NCI-H510A (cell line): ENCODE data around the gene SCAF1.
A peak's percentile ranks its signal among the peaks of the same experiment; 100 is the strongest.
"Not testable (repeated sequence)": the region's sequence is repeated elsewhere in the genome, so short reads cannot be mapped to it uniquely, and the experiment has no call there.

Source experiments
- DNase-seq: peaks from one replicate; lab custom pipeline; 2025; lab: John Stamatoyannopoulos, UW

Gene SCAF1

GRCh38 chr19:49616532-49616931 is 25.5 kb upstream of the SCAF1 start:
- DNase-seq, result no peak

GRCh38 chr19:49616945-49617344 is 25.1 kb upstream of the SCAF1 start:
- no peak for DNase-seq

- not testable (repeated sequence) for DNase-seq
Measured at GRCh38 chr19:49617860-49618259, 24.1 kb upstream of the SCAF1 start.

- no peak for DNase-seq
Measured at GRCh38 chr19:49624967-49625910, 16.8 kb upstream of the SCAF1 start.

GRCh38 chr19:49626226-49626625 is 15.8 kb upstream of the SCAF1 start:
- DNase-seq, result no peak

- no peak for DNase-seq
Measured at GRCh38 chr19:49629659-49630058, 12.3 kb upstream of the SCAF1 start.

GRCh38 chr19:49631014-49631588 is 10.9 kb upstream of the SCAF1 start:
- DNase-seq, result no peak

GRCh38 chr19:49631610-49632192 is 10.3 kb upstream of the SCAF1 start:
- no peak for DNase-seq

- DNase-seq, result no peak
Measured at GRCh38 chr19:49632576-49632975, 9.4 kb upstream of the SCAF1 start.

- not testable (repeated sequence) for DNase-seq
Measured at GRCh38 chr19:49633273-49633672, 8.7 kb upstream of the SCAF1 start.

- DNase-seq, result no peak
Measured at GRCh38 chr19:49635530-49636232, 6.3 kb upstream of the SCAF1 start.

GRCh38 chr19:49636233-49636932 is 5.6 kb upstream of the SCAF1 start:
- DNase-seq, result no peak

GRCh38 chr19:49637821-49638738 is 3.9 kb upstream of the SCAF1 start:
- no peak for DNase-seq

- no peak for DNase-seq
Measured at GRCh38 chr19:49639401-49640112, 2.5 kb upstream of the SCAF1 start.

- peak; percentile 100 for DNase-seq
Measured at GRCh38 chr19:49640113-49640898, 1.7 kb upstream of the SCAF1 start, which contains the start of gene RRAS. TSS of gene RRAS (minus strand) at chr19:49640143. CDS start at chr19:49640098, 45 bp downstream.

GRCh38 chr19:49642492-49643035 is 555 bp downstream of the SCAF1 start:
- no peak for DNase-seq

GRCh38 chr19:49643466-49643865 is 1.5 kb downstream of the SCAF1 start:
- DNase-seq, result no peak

- DNase-seq, result no peak
Measured at GRCh38 chr19:49645592-49645991, 3.6 kb downstream of the SCAF1 start.

- DNase-seq, result no peak
Measured at GRCh38 chr19:49645995-49646394, 4.0 kb downstream of the SCAF1 start.
